HG02571 (cell line): ENCODE measurements around the gene CD22.
A peak's percentile ranks its signal among the peaks of the same experiment; 100 is the strongest.

Experiments
- ATAC-seq: cut with Tn5 transposase; IDR thresholded peaks from one replicate; pipeline ENCODE4 v1.9.1; 2021; ENCODE audit warnings: mild to moderate bottlenecking, moderate library complexity; ENCODE audit not compliant: unreplicated experiment

The CD22 gene

GRCh38 chr19:35313587-35313986 is 15.4 kb upstream of the CD22 start:
- ATAC-seq: no peak

- ATAC-seq: no peak
These were observed 15.0 kb upstream of the CD22 start for GRCh38 chr19:35314031-35314430.

- no peak for ATAC-seq
These were observed 14.0 kb upstream of the CD22 start for GRCh38 chr19:35314858-35315470.

GRCh38 chr19:35315883-35316282 is 13.1 kb upstream of the CD22 start:
- no peak for ATAC-seq

GRCh38 chr19:35316560-35316959 is 12.4 kb upstream of the CD22 start:
- ATAC-seq: no peak

- ATAC-seq: no peak
These were observed 11.4 kb upstream of the CD22 start for GRCh38 chr19:35317464-35318043.

GRCh38 chr19:35318679-35319448 is 10.1 kb upstream of the CD22 start:
- no peak for ATAC-seq

GRCh38 chr19:35320065-35320713 is 8.8 kb upstream of the CD22 start:
- no peak for ATAC-seq

GRCh38 chr19:35321291-35321690 is 7.7 kb upstream of the CD22 start:
- ATAC-seq: no peak

- no peak for ATAC-seq
These were observed 7.0 kb upstream of the CD22 start for GRCh38 chr19:35322014-35322413.

- no peak for ATAC-seq
These were observed 1.3 kb upstream of the CD22 start for GRCh38 chr19:35327642-35328041.

- no peak for ATAC-seq
These were observed 336 bp downstream of the CD22 start for GRCh38 chr19:35329323-35329722.

GRCh38 chr19:35330475-35330874 is 1.5 kb downstream of the CD22 start:
- ATAC-seq: peak; percentile 40

GRCh38 chr19:35331551-35332214 is 2.7 kb downstream of the CD22 start:
- ATAC-seq: no peak

- ATAC-seq: no peak
These were observed 3.8 kb downstream of the CD22 start for GRCh38 chr19:35332817-35333216.

- no peak for ATAC-seq
These were observed 5.3 kb downstream of the CD22 start for GRCh38 chr19:35334144-35334753.

GRCh38 chr19:35336166-35336955 is 7.4 kb downstream of the CD22 start:
- ATAC-seq: no peak

- no peak for ATAC-seq
These were observed 8.4 kb downstream of the CD22 start for GRCh38 chr19:35337097-35337983.

GRCh38 chr19:35337984-35338296 is 9.0 kb downstream of the CD22 start:
- ATAC-seq: no peak
